Measurements from ENCODE around the gene CENPT. TPM values are rescaled to one million over a fixed set of nuclear protein-coding genes. Genes with fewer than 3 reads are reported as not detected.

CENPT gene
- total and polyA plus RNA-seq, 10 of the 15 experiments (the other 5 are each of a cell fraction or from before 2014, with no cell fraction given): 1.1 to 45.7 (median 24.5) TPM

GRCh38 chr16:67892899-67893742 lies 45.6 kb upstream of the CENPT start, which contains the start of gene PSKH1 (continued):
- TF ChIP-seq PBX3 (IDR thresholded peaks at IDR 0.05; ENCODE audit: insufficient replicate concordance, low read depth, low read length) (peak; percentile 94), IKZF1 (conservative IDR thresholded peaks at IDR 0.05) (peak; percentile 77), JUND (IDR thresholded peaks at IDR 0.05; ENCODE audit: low read depth, low read length) (no peak), HDGF (IDR thresholded peaks at IDR 0.05) (no peak), POU2F2 (IDR thresholded peaks at IDR 0.05; ENCODE audit: borderline replicate concordance, low read depth, low read length) (no peak), STAT3 (IDR thresholded peaks at IDR 0.05; ENCODE audit: low read depth, low read length) (no peak), ASH2L (IDR thresholded peaks at IDR 0.05; ENCODE audit: borderline replicate concordance, low read depth) (peak; percentile 55; the same call in 1 of the 2 replicates), NKRF (conservative IDR thresholded peaks at IDR 0.05) (peak; percentile 90), ZNF274 (IDR thresholded peaks at IDR 0.05; ENCODE audit: insufficient read depth, insufficient read length) (no peak), BCL11A (IDR thresholded peaks at IDR 0.05; ENCODE audit: low read depth, low read length) (no peak), BHLHE40 (IDR thresholded peaks at IDR 0.05; ENCODE audit: borderline replicate concordance in 1 of 2, low read depth in 2 of 2, low read length in 1 of 2) (peak in 1 of 2 experiments; percentile 82; a peak in 2 of 4 replicates), NFYB (IDR thresholded peaks at IDR 0.05; ENCODE audit: insufficient read depth, low read depth, low read length) (peak; percentile 45; the same call in 1 of the 2 replicates), CBFB (IDR thresholded peaks at IDR 0.05; ENCODE audit: low read depth) (no peak), MTA2 (IDR thresholded peaks at IDR 0.05; ENCODE audit: low read depth) (no peak), ATF3 (IDR thresholded peaks at IDR 0.05; ENCODE audit: borderline replicate concordance, extremely low read depth, low read depth, low read length) (peak; percentile 29; the same call in 1 of the 2 replicates), LARP7 (IDR thresholded peaks at IDR 0.05) (peak; percentile 93), HDAC2 (IDR thresholded peaks at IDR 0.05) (no peak), DPF2 (IDR thresholded peaks at IDR 0.05) (peak; percentile 61), EGR1 (IDR thresholded peaks at IDR 0.05; ENCODE audit: borderline replicate concordance in 1 of 2, low read depth in 2 of 2, low read length in 2 of 2) (peak in 1 of 2 experiments; percentile 72; a peak in 2 of 3 replicates), ATF7 (IDR thresholded peaks at IDR 0.05; ENCODE audit: low read depth) (no peak), BCLAF1 (IDR thresholded peaks at IDR 0.05) (no peak)
- TF ChIP-seq, protein P1, sequence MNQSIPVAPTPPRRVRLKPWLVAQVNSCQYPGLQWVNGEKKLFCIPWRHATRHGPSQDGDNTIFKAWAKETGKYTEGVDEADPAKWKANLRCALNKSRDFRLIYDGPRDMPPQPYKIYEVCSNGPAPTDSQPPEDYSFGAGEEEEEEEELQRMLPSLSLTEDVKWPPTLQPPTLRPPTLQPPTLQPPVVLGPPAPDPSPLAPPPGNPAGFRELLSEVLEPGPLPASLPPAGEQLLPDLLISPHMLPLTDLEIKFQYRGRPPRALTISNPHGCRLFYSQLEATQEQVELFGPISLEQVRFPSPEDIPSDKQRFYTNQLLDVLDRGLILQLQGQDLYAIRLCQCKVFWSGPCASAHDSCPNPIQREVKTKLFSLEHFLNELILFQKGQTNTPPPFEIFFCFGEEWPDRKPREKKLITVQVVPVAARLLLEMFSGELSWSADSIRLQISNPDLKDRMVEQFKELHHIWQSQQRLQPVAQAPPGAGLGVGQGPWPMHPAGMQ (IDR thresholded peaks at IDR 0.05; ENCODE audit: borderline replicate concordance): no peak

Measured in GM12878 (cell line).